ENCODE measurements around the gene SPATA21.

- TF ChIP-seq CTCF (IDR thresholded peaks at IDR 0.05) (no peak), ZFX (IDR thresholded peaks at IDR 0.05; ENCODE audit: borderline replicate concordance) (no peak)
These were observed 8.9 kb upstream of the SPATA21 start for GRCh38 chr1:16446116-16446515.

Measured in 22Rv1 (cell line).